Measurements from ENCODE around the gene EPHB3. TPM values are rescaled to one million over a fixed set of nuclear protein-coding genes. Genes with fewer than 3 reads are reported as not detected.

The EPHB3 gene
- total RNA-seq, 1 donor from 2014 or later: 1.2 TPM

DNA sequence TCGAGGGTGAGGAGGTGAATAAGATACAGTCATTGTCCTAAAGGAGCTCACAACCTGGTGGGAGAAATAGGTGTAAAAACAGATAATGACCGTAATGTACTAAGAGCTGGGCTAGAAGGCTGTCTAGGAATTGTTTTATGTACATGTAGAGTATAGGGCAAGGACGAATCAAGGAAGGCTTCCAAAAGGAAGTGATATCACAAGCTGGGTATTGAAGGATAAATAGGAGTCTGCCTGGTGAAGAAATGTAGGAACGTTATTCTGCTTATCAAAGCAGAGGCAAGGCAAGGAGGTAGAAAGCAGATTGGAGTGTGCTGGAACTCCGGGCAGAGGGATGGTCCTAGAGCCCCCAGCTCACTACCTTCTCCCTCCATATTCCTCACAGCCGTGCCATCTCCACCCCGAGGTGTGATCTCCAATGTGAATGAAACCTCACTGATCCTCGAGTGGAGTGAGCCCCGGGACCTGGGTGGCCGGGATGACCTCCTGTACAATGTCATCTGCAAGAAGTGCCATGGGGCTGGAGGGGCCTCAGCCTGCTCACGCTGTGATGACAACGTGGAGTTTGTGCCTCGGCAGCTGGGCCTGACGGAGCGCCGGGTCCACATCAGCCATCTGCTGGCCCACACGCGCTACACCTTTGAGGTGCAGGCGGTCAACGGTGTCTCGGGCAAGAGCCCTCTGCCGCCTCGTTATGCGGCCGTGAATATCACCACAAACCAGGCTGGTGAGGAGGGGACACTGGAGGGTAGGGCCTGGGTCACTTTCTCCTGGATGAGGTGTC is 15.1 kb downstream of the EPHB3 start:
- Histone ChIP-seq H3K27me3 (no peaks in the 10 kb centered on the region), H3K4me1 (no peaks in the 10 kb centered on the region), H3K9me3 (no peaks in the 10 kb centered on the region), H3K27ac (no peak overlapping the region), H3K36me3 (peaks cover 0 to 16% of the 10 kb centered on the region in 2 donors), H3K4me3 (no peak overlapping the region)
- intact Hi-C loops (cut with DNase I): no loop called here
- DNase-seq (ENCODE audit: low spot score in 2 of 2): no peak
- TF ChIP-seq, protein P1, sequence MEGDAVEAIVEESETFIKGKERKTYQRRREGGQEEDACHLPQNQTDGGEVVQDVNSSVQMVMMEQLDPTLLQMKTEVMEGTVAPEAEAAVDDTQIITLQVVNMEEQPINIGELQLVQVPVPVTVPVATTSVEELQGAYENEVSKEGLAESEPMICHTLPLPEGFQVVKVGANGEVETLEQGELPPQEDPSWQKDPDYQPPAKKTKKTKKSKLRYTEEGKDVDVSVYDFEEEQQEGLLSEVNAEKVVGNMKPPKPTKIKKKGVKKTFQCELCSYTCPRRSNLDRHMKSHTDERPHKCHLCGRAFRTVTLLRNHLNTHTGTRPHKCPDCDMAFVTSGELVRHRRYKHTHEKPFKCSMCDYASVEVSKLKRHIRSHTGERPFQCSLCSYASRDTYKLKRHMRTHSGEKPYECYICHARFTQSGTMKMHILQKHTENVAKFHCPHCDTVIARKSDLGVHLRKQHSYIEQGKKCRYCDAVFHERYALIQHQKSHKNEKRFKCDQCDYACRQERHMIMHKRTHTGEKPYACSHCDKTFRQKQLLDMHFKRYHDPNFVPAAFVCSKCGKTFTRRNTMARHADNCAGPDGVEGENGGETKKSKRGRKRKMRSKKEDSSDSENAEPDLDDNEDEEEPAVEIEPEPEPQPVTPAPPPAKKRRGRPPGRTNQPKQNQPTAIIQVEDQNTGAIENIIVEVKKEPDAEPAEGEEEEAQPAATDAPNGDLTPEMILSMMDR (IDR thresholded peaks at IDR 0.05): no peak

DNA sequence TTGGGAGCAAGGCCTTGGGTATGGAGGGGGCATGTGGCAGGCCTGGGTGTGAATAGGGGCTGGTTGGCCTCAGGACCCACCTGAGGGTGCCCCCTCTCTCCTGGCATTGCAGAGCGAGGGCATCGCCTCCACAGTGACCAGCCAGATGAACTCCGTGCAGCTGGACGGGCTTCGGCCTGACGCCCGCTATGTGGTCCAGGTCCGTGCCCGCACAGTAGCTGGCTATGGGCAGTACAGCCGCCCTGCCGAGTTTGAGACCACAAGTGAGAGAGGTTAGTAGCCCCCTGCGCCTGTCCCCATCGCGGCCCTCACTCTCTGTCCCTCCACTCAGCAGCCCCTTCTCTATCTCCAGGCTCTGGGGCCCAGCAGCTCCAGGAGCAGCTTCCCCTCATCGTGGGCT is 16.0 kb downstream of the EPHB3 start:
- H3K4me1 ChIP-seq: peaks cover 0 to 4% of the 10 kb centered on the region in 2 donors
- TF ChIP-seq, protein P1 (IDR thresholded peaks at IDR 0.05): no peak
- DNase-seq (ENCODE audit: low spot score in 2 of 2): no peak
- intact Hi-C loops (cut with DNase I): no loop called here
- H3K4me3 ChIP-seq: no peak overlapping the region
- H3K27me3 ChIP-seq: no peaks in the 10 kb centered on the region
- H3K36me3 ChIP-seq: peaks cover 0 to 16% of the 10 kb centered on the region in 2 donors
- H3K27ac ChIP-seq: no peak overlapping the region
- no peaks in the 10 kb centered on the region for H3K9me3 ChIP-seq

DNA sequence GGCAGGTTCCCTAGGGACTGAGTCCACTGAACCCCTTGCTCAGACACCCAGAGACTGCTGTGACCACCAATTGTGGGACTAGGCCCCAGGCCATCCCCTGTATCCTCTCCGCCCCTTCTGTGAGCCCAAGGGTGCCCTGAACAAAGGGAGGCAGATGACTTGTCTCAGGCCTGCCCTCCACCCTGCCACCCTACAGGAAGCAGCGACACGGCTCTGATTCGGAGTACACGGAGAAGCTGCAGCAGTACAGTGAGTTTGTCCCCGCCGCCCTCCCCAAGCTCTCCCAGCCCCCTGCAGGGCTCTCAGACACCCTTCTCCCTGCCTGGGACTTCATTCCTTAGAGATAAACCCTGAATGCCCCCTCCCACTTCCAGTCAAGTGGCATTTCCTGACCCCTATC is 16.6 kb downstream of the EPHB3 start:
- no peak for DNase-seq (ENCODE audit: low spot score in 2 of 2)
- TF ChIP-seq, protein P1 (IDR thresholded peaks at IDR 0.05): no peak
- intact Hi-C loops (cut with DNase I): no loop called here
- Histone ChIP-seq H3K4me1 (peaks cover 0 to 7% of the 10 kb centered on the region in 2 donors), H3K27ac (no peak overlapping the region), H3K4me3 (no peak overlapping the region), H3K9me3 (no peaks in the 10 kb centered on the region), H3K27me3 (no peaks in the 10 kb centered on the region), H3K36me3 (peaks cover 0 to 16% of the 10 kb centered on the region in 2 donors)

DNA sequence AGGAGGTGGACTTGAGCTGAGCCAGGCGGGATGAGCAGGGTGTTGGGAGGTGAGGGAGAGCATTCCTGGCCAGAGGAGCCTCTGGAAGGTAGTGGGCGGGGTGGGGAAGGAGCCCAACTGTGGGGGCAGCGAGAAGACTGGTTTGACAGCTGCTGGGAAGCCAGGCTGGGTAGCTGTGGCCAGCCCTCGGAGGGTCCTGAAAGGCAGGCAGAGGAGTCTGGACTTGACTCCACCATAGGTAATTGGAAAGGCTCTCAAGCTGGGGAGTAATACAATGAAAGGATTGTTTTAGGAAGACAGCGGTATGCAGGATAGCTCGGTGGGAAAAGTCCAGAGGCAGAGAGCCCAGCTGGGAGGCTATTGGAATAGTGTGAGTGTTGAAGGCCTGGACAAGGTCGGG is 17.2 kb downstream of the EPHB3 start:
- H3K4me3 ChIP-seq: no peak overlapping the region
- H3K36me3 ChIP-seq: peaks cover 0 to 16% of the 10 kb centered on the region in 2 donors
- no peaks in the 10 kb centered on the region for H3K27me3 ChIP-seq
- no peak overlapping the region for H3K27ac ChIP-seq
- peaks cover 0 to 7% of the 10 kb centered on the region in 2 donors for H3K4me1 ChIP-seq
- intact Hi-C loops (cut with DNase I): no loop called here
- TF ChIP-seq, protein P1 (IDR thresholded peaks at IDR 0.05): no peak
- no peaks in the 10 kb centered on the region for H3K9me3 ChIP-seq
- no peak for DNase-seq (ENCODE audit: low spot score in 2 of 2)

DNA sequence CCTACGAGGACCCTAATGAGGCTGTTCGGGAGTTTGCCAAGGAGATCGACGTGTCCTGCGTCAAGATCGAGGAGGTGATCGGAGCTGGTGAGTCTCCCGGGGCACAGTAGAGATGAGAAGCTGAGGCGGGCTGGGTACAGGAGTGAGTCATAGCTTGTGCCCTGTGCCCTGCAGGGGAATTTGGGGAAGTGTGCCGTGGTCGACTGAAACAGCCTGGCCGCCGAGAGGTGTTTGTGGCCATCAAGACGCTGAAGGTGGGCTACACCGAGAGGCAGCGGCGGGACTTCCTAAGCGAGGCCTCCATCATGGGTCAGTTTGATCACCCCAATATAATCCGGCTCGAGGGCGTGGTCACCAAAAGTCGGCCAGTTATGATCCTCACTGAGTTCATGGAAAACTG is 17.9 kb downstream of the EPHB3 start:
- Histone ChIP-seq H3K4me1 (peaks cover 0 to 7% of the 10 kb centered on the region in 2 donors), H3K9me3 (no peaks in the 10 kb centered on the region), H3K27me3 (no peaks in the 10 kb centered on the region), H3K36me3 (peaks cover 0 to 16% of the 10 kb centered on the region in 2 donors), H3K27ac (no peak overlapping the region), H3K4me3 (no peak overlapping the region)
- intact Hi-C loops (cut with DNase I): no loop called here
- DNase-seq (ENCODE audit: low spot score in 2 of 2): no peak
- TF ChIP-seq, protein P1 (IDR thresholded peaks at IDR 0.05): no peak

All from ascending aorta (tissue), 2 donors.